NCI-H2107 (cell line): ENCODE data around the gene ANKRD28.

Source experiments
- DNase-seq: peaks from one replicate; lab custom pipeline; 2025; lab: John Stamatoyannopoulos, UW

Gene ANKRD28

GRCh38 chr3:15664144-15664543, 133.6 kb downstream of the ANKRD28 start:
- no peak for DNase-seq

DNA sequence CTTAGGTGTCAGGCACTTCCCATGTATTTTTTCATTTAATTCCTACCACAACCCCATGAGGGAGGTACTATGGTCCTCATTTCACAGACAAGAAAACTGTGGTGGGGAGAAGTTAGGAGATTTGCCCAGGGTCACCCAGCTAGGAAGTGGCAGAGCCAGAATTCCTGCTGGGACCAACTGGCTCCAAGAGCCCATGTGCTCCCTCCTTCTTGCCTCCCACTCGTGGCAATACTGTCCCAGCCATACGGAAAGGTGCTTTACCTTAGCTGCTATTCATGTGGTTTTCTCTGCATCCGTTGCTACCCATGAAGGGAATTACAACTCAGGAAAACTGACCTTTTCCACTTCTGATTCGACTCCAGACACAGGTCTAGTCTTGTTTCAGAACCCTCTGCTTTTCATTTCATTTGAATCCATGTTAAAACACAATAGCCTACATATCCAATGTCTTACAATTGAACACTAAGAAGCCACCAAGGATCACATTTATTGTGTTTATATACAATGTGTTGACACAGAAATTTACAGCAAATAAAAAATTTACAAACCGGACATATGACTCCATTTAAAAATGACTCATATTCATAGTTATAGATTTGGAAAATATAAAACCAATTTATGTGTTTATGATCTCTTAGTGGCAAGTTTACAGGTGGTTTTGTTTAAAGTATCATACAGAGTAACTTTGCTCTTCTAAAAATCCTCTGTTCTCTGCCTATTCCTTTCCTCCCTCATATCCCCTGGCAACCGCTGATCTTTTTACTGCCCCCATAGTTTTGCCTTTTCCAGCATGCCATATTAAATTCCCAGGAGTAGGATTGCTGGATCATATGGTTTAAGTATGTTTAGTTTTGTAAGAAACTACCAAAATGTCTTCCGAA, 137.5 kb downstream of the ANKRD28 start:
- DNase-seq = no peak

DNA sequence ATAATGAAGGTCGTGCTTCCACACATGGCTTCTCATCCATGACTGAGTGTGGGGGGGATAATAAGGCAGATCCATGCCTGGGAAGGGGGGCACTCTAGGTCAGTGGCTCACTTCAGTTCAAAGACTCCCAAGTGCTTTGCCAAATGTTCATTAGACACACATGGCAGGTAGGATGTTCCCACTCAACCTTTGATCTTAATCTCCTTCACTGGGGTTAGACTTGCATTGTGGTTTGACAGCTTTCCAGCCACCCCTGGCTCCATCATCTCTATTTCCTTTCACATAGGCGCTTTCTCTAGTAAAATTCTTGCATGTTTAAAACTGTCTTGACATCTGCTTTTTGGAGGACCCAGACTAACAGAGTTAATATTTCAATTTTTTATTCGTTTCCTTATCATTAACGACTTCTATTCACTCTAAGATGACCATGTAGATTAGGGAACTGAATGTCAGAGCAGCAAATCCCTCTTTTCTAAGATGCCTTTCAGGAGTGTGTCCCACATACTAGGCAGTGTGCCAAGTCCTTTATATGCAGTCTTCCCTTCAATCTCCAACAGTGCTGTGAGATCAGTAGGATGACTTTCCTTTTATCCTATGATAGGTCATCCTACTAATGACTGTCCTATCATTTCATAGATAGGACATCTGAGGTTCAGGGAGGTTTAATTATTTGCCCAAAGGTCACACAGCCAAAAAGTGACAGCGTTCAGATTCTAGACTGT, 138.4 kb downstream of the ANKRD28 start:
- DNase-seq = no peak

DNA sequence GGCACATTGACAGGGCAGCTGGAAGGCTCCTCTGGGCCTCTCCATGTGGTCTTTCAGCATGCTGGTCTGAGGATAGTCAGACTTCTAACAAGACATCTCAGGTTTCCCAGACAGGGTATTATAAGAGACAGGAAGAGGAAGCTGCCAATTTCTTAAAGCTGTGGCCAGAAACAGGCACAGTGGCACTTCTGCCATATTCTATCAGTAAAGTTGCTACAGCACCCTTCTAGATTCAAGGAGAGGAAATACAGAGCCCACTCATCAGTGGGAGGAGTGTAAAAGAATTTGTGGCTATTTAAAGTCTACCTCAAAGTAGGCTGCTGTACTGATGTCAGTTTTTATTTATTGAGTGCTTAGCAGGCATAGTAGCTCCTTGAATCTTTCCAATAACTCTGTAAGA, 140.8 kb downstream of the ANKRD28 start:
- no peak for DNase-seq

GRCh38 chr3:15656342-15656741, 141.4 kb downstream of the ANKRD28 start:
- no peak for DNase-seq

DNA sequence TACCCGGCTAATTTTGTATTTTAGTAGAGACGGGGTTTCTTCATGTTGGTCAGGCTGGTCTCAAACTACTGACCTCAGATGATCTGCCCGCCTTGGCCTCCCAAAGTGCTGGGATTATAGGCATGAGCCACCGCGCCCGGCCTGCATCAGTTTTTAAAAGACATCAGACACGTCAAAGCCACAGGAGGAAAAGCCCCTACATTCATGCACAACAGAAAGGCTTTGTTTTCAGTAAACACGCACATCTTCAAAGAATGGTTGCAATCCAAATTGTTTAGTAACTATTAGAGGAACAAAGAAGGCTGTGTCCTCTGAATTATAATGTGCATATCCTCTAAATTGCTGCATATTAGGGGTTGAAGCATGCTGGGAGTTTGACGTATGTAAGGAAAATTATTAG, 142.9 kb downstream of the ANKRD28 start:
- no peak for DNase-seq

DNA sequence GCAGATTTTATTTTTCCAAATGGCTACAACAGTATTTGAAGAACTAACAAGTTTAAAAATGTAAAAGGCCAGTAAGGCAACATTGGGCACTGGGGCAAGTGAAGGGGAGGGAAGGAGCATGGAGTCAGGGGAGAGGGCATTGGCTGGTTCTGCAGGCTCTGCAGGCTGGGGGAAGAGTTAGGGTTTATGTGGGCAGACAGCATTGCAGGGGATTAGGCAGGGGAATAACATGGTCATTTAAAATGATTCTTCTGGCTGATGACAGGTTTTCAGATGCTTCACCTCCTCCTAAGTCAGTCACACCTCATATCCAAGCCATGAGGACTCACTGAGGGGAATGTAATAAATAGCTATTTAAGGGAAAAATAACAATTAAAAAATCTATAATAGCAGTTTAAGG, 143.7 kb downstream of the ANKRD28 start:
- no peak for DNase-seq

GRCh38 chr3:15653321-15653720, 144.5 kb downstream of the ANKRD28 start:
- no peak for DNase-seq

- no peak for DNase-seq
Measured at GRCh38 chr3:15651396-15651795, 146.4 kb downstream of the ANKRD28 start.

- DNase-seq = no peak
Measured at GRCh38 chr3:15649858-15650257, 147.9 kb downstream of the ANKRD28 start.

GRCh38 chr3:15649341-15649740, 148.4 kb downstream of the ANKRD28 start:
- no peak for DNase-seq

DNA sequence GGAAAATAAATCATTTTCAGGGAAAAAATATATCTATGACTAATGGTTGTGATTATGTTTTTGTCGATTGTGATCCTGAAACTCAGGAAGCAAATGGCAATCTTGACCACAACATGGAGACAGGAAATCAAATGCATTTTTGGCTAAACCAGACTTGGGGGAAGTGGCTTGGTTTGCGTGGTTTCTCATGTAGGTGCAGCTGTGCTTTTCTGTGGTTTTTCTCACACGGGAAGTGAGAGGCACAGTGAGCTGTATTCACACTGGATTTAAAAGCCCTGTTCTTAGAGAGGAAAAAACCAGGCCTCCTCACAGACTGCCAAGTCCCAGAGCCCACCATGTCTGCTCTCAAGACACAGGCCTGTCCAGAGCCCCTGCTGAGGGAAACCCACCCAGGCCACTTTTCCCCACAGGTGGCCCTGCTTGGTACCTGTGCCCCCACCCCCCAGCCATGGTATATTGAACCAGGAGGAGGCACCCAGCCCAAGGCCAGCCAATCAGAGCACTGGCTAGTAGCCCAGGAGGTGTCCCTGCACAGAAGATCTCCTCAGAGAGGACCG, 150.1 kb downstream of the ANKRD28 start:
- no peak for DNase-seq

- DNase-seq = no peak
Measured at GRCh38 chr3:15646851-15647511, 150.8 kb downstream of the ANKRD28 start.

DNA sequence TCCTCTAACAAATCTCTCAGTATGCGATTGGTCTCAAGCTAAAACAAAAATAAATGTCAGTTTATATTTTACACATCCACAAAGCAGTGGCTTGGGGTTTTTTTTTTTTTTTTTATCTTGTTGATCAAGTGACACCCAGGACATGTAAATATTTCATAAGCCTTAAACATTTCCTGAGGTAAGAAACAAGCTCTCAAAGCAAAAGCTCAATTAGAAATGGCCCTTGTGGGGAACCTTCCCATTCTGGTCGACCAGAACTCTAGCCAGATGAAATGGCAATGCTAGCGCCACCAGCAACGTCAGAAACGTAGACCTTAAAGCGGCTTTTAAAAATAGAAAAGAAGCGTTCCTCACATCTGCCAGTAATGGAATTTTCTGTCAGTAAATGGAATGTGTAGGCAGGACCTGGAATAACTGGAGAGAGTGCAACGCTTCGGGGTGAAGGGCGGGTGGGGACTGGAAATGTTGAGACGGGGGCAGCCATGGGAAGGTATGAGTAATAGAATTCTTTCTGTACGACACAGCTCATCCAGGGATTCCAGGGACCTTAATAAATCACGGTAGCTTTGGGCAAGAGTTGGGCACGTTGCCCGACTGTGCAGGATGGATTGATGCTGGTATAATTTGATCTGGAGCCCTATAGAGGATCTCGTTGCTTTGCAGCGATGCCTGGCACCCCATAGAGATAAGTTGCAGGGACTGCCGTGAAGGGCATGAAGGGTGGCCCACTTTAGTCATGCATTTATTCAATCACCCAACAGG, 151.9 kb downstream of the ANKRD28 start:
- DNase-seq = no peak

GRCh38 chr3:15645246-15645645, 152.5 kb downstream of the ANKRD28 start:
- no peak for DNase-seq

- DNase-seq = no peak
Measured at GRCh38 chr3:15638891-15639262, 158.9 kb downstream of the ANKRD28 start.

- DNase-seq = no peak
Measured at GRCh38 chr3:15638193-15638890, 159.4 kb downstream of the ANKRD28 start.

- no peak for DNase-seq
Measured at GRCh38 chr3:15637131-15637951, 160.4 kb downstream of the ANKRD28 start.

DNA sequence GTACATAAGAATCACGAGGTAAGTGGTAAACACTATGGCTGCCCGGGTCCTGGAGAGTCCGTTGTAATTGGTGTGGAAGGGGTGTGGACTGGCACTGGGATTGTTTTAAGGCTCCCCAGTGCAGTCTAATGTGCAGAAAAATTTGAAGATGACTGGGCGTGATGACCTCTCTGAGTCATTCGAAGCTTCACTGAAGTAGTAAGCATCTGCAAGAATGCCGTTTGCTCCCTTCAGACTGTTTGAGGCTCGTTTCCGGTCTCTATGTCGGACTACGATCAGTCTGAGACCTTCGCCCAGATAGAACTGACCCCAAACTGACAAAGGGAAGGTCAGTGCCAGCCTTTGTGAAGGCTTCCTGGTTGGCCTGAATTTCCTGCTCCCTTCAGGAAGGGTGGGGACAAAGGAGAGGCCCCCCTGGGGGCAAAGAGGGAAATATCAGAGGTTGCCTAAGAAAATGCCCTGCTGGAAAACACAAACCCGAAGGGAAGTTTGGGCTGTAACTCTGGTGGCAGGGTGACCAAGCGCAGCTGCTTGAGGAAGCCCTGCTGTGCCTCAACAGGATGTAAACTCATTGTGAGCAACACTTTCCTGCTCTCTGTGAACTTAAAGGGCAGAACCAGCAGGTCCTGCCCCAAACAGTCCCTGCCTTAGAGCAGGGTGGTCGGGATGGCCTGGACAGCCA, 161.6 kb downstream of the ANKRD28 start:
- no peak for DNase-seq
